Measurements from ENCODE around the gene HMGN5. TPM values are rescaled to one million over a fixed set of nuclear protein-coding genes. Genes with fewer than 3 reads are reported as not detected.

The HMGN5 gene
- total and polyA plus RNA-seq, 2 of the 8 experiments (the other 6 are each of a cell fraction or from before 2014, with no cell fraction given): 6.0 to 20.4 TPM

- TF ChIP-seq HDAC2 (IDR thresholded peaks at IDR 0.05; ENCODE audit: borderline replicate concordance in 1 of 2, low read depth in 2 of 2, low read length in 2 of 2) (no peak), ASH2L (IDR thresholded peaks at IDR 0.05; ENCODE audit: low read length) (no peak), TBP (IDR thresholded peaks at IDR 0.05; ENCODE audit: low read depth, low read length) (no peak), ZNF274 (IDR thresholded peaks at IDR 0.05; ENCODE audit: borderline replicate concordance, extremely low read depth, low read length) (no peak), RBBP5 (IDR thresholded peaks at IDR 0.05; ENCODE audit: borderline replicate concordance, low read depth, low read length) (no peak)
Measured at GRCh38 chrX:81232218-81232617, 30.5 kb upstream of the HMGN5 start (continued).

Data from H1 (cell line).